CD14-positive monocyte (primary cell): Measurements from ENCODE around the gene MYO7B. TPM values are rescaled to one million over a fixed set of nuclear protein-coding genes. Genes with fewer than 3 reads are reported as not detected.

Experiments used
- DNase-seq, 3 donors: peaks; one replicate each; pipeline ENCODE4 v3.0.0-alpha.2; 2011 to 2022
- H2AFZ ChIP-seq: 2 replicates; pipeline ENCODE4 v1.6.0; 2012; ENCODE audit warnings: mild to moderate bottlenecking, low read depth, low read length, inconsistent platforms; ENCODE audit not compliant: insufficient read depth, poor library complexity, severe bottlenecking
- H3K27ac ChIP-seq, 2 donors: 1 replicate in 1 of 2; 2 replicates in 1 of 2; pipeline ENCODE4 v1.5.1; 2012 to 2013; ENCODE audit warnings: low read length in 2 of 2, control low read depth in 1 of 2, inconsistent platforms in 1 of 2, low read depth in 1 of 2, mild to moderate bottlenecking in 1 of 2
- H3K27me3 ChIP-seq, 2 donors: one replicate each; pipeline versions ENCODE4 v1.6.0 to v1.6.1; 2011 to 2013; ENCODE audit warnings: low read length in 2 of 2; ENCODE audit not compliant: control insufficient read depth in 2 of 2, insufficient read depth in 2 of 2
- H3K36me3 ChIP-seq, 2 donors: replicated peaks in 1 of 2; 1 replicate in 1 of 2; 2 replicates in 1 of 2; pipeline versions ENCODE4 v1.5.1 to v1.6.1; 2012 to 2013; ENCODE audit warnings: low read length in 2 of 2, control low read depth in 1 of 2, inconsistent platforms in 1 of 2, mild to moderate bottlenecking in 1 of 2; ENCODE audit not compliant: insufficient read depth in 2 of 2, control insufficient read depth in 1 of 2
- H3K4me1 ChIP-seq, 2 donors: 1 replicate in 1 of 2; 2 replicates in 1 of 2; pipeline versions ENCODE4 v1.5.1 to v1.6.1; 2012 to 2013; ENCODE audit warnings: low read length in 2 of 2, control low read depth in 1 of 2, inconsistent platforms in 1 of 2, mild to moderate bottlenecking in 1 of 2, moderate library complexity in 1 of 2; ENCODE audit not compliant: insufficient read depth in 2 of 2, control insufficient read depth in 1 of 2
- H3K4me2 ChIP-seq: replicated peaks from 2 replicates; pipeline ENCODE3; 2012; ENCODE audit warnings: low read length, moderate library complexity, mild to moderate bottlenecking; ENCODE audit not compliant: poor library complexity, severe bottlenecking; ENCODE audit errors: extremely low read depth
- H3K4me3 ChIP-seq, 3 experiments: fragments of 200-600 bp in 1 of 3; sonication (generic) in 1 of 3; replicated peaks in 1 of 3; 1 replicate in 2 of 3; 2 replicates in 1 of 3; pipeline ENCODE4 v1.5.1; 2011 to 2013; ENCODE audit warnings: low read length in 3 of 3, mild to moderate bottlenecking in 3 of 3, control low read depth in 2 of 3, low read depth in 2 of 3, inconsistent platforms in 1 of 3, moderate library complexity in 1 of 3
- H3K79me2 ChIP-seq: 2 replicates; pipeline ENCODE4 v1.6.0; 2012; ENCODE audit warnings: mild to moderate bottlenecking, control low read depth, inconsistent platforms, low read length, moderate library complexity; ENCODE audit not compliant: insufficient read depth
- H3K9ac ChIP-seq: 2 replicates; pipeline ENCODE4 v1.6.0; 2017; ENCODE audit warnings: low read length, mild to moderate bottlenecking; ENCODE audit not compliant: insufficient read depth, poor library complexity, severe bottlenecking
- H3K9me3 ChIP-seq, 2 donors: replicated peaks in 1 of 2; 1 replicate in 1 of 2; 2 replicates in 1 of 2; pipeline versions ENCODE4 v1.5.1 to v1.6.1; 2012 to 2013; ENCODE audit warnings: low read length in 2 of 2, control low read depth in 1 of 2; ENCODE audit not compliant: control insufficient read depth in 1 of 2, insufficient read depth in 1 of 2
- H4K20me1 ChIP-seq: 2 replicates; pipeline ENCODE4 v1.6.0; 2012; ENCODE audit warnings: mild to moderate bottlenecking, low read length, control low read depth, moderate library complexity; ENCODE audit not compliant: insufficient read depth
- H3K27ac Mint-ChIP-seq, 7 donors: one replicate each; pipeline ENCODE4 v1.8.0; 2020; ENCODE audit warnings: mild to moderate bottlenecking in 7 of 7, mixed read lengths in 7 of 7, moderate library complexity in 6 of 7, inconsistent platforms in 2 of 7
- H3K27me3 Mint-ChIP-seq, 3 donors: one replicate each; pipeline ENCODE4 v1.8.0; 2021 to 2022; ENCODE audit warnings: low read depth in 3 of 3, mild to moderate bottlenecking in 3 of 3, mixed read lengths in 3 of 3, moderate library complexity in 3 of 3, inconsistent platforms in 1 of 3
- H3K36me3 Mint-ChIP-seq, 2 donors: one replicate each; pipeline ENCODE4 v1.8.0; 2020; ENCODE audit warnings: mixed read lengths in 2 of 2, inconsistent platforms in 1 of 2, mild to moderate bottlenecking in 1 of 2
- H3K4me1 Mint-ChIP-seq: one replicate; pipeline ENCODE4 v1.8.0; 2020; ENCODE audit warnings: mild to moderate bottlenecking, mixed read lengths
- H3K4me3 Mint-ChIP-seq, 2 donors: one replicate each; pipeline ENCODE4 v1.8.0; 2020; ENCODE audit warnings: mild to moderate bottlenecking in 2 of 2, mixed read lengths in 2 of 2, moderate library complexity in 1 of 2
- H3K9me3 Mint-ChIP-seq, 7 donors: one replicate each; pipeline ENCODE4 v1.8.0; 2020 to 2022; ENCODE audit warnings: mixed read lengths in 7 of 7, mild to moderate bottlenecking in 6 of 7, moderate library complexity in 6 of 7, inconsistent platforms in 2 of 7
- CTCF ChIP-seq: fragments of 200-600 bp; IDR thresholded peaks from one replicate; pipeline ENCODE4 v1.8.0; 2022; ENCODE audit warnings: antibody characterized with exemption, mild to moderate bottlenecking
- WGBS: methylation state at CpG from one replicate; pipeline ENCODE4 v1.1.5; 2013; ENCODE audit warnings: missing lambda C conversion rate; ENCODE audit not compliant: insufficient coverage; 5-methylcytosine and 5-hydroxymethylcytosine counted together
- intact Hi-C, 2 donors: fragments of 100-400 bp; cut with micrococcal nuclease; formaldehyde crosslinking; loops; one replicate each; pipeline versions ENCODE4 v1.15.0 to v1.15.1; 2023
- polyA minus RNA-seq: library from RNA; depleted of rRNA, polyadenylated mRNA; stranded (reverse); fragments of >200 nt; gene quantifications from 2 replicates; pipeline ENCODE4 v1.2.3, GENCODE V29; 2012
- polyA plus RNA-seq, 3 donors: library from polyadenylated mRNA; depleted of rRNA in 1 of 3; unstranded in 2 of 3; stranded (reverse) in 1 of 3; fragments of 300-500 nt in 2 of 3; fragments of >200 nt in 1 of 3; fragmentation: Illumina TruSeq in 2 of 3; gene quantifications; 1 replicate in 2 of 3; 2 replicates in 1 of 3; pipeline ENCODE4 v1.2.3, GENCODE V29; 2012 to 2021
- total RNA-seq, 12 experiments: library from RNA in 1 of 12; stranded (reverse) in 1 of 12; fragments of 120-200 nt in 1 of 12; gene quantifications; one replicate each; pipeline ENCODE4 v1.2.4 and lab custom pipeline; 2013 to 2026; ENCODE audit warnings: mixed read lengths in 6 of 12, inconsistent platforms in 1 of 12

The MYO7B gene
- total RNA-seq (2013) = 5.9 TPM
- polyA plus RNA-seq (1 to 10 TPM; 7.3 to 9.8 (median 9.0) TPM), polyA minus RNA-seq (5.5 and 8.5 TPM in 2 replicates), total RNA-seq (lab: John Stamatoyannopoulos, UW) (1.1 to 14.9 (median 8.9) reads per million in 11 experiments)

DNA sequence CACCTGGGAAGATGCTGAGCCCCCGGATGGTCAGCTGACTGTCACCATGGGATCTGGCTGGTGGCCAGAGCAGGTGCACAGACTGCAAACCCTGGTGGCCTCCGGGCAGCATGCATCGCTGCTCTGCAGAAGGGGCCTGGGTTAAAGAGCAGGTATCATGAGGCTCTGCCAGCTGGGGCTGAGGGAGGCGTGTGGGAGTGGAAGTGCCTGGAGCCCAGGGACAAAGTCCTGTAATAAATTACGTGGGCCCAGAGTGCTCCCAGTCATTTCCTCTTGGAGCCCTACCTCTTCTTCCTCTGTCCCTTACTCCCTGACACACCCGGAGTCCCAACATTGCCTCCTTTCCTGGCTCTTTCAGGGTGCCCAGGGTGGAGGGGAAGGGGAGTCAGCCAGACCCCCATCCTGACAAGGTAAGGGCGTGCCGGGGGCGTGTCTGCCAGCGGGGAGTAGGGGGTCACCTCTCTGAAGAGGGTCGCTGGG, at the start of gene MYO7B:
Gene MYO7B (plus strand): TSS at position 262 of the 480 bp plus-strand sequence. CDS start 24,040 bp downstream, outside the sequence.
- Mint-ChIP-seq H3K27me3 (peaks cover 1 to 4% (median 3%) of the 10 kb centered on the region in 3 donors), H3K9me3 (peaks cover 0 to 3% (median under 1%) of the 10 kb centered on the region in 7 donors), H3K4me1 (peaks cover 3% of the 10 kb centered on the region), H3K36me3 (no peaks in the 10 kb centered on the region), H3K4me3 (no peak within 1 kb of the TSS), H3K27ac (no peak within 1 kb of the TSS)
- intact Hi-C loops = no loop called here
- H3K27ac ChIP-seq = no peak within 1 kb of the TSS
- H3K36me3 ChIP-seq = no peaks in the 10 kb centered on the region
- no peak for TF ChIP-seq CTCF
- H3K4me1 ChIP-seq = no peaks in the 10 kb centered on the region
- no peak within 1 kb of the TSS for H3K4me2 ChIP-seq
- H4K20me1 ChIP-seq = no peaks in the 10 kb centered on the region
- no peak within 1 kb of the TSS for H3K9ac ChIP-seq
- no peak within 1 kb of the TSS for H2AFZ ChIP-seq
- no peaks in the 10 kb centered on the region for H3K9me3 ChIP-seq
- no peaks in the 10 kb centered on the region for H3K79me2 ChIP-seq
- no peaks in the 10 kb centered on the region for H3K27me3 ChIP-seq
- WGBS = 93% methylated on average over 9 of the region's 11 CpGs
- no peak for DNase-seq
- no peak within 1 kb of the TSS for H3K4me3 ChIP-seq

DNA sequence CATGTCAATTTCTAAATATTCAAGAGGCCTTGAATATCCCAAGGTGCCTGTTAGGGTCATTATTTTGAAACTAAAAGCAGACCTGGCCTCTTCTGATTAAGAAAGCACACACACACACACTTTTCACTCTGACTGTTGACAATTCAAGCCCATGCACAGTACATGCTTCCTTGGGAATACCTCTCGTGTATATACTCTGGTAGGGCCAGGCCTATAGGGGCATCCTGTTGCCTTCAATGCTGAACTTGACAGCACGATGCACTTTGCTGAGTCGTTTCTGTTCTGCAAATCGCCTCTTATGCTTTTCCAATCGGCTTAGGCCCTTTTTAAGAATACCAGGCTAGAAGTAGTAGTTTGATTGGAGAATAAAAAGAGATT, 49.8 kb upstream of the MYO7B start:
- Histone ChIP-seq H3K36me3 (peaks cover 85 to 97% of the 10 kb centered on the region in 2 donors), H3K9ac (no peak overlapping the region), H3K9me3 (no peaks in the 10 kb centered on the region), H3K4me2 (no peak overlapping the region), H2AFZ (no peak overlapping the region), H3K4me3 (no peak overlapping the region), H3K79me2 (peaks cover 4% of the 10 kb centered on the region), H3K4me1 (peaks cover 18 to 28% of the 10 kb centered on the region in 2 donors), H3K27me3 (no peaks in the 10 kb centered on the region), H3K27ac (peak overlapping the region in 1 of 2 donors; percentile 76), H4K20me1 (peaks cover 17% of the 10 kb centered on the region)
- Mint-ChIP-seq H3K9me3 (peaks cover 0 to 2% (median 0%) of the 10 kb centered on the region in 7 donors), H3K27me3 (peaks cover 0 to 1% (median 0%) of the 10 kb centered on the region in 3 donors), H3K4me1 (peaks cover 31% of the 10 kb centered on the region), H3K27ac (peak overlapping the region in 4 of 7 donors; percentile 36 to 68 (median 50)), H3K36me3 (peaks cover 76 to 94% of the 10 kb centered on the region in 2 donors), H3K4me3 (no peak overlapping the region)
- intact Hi-C loops = loop anchor here (10.0 kb wide), 2 partner anchors 151 to 161 kb away; no protein-coding TSS in a partner anchor
- DNase-seq = no peak
- no peak for TF ChIP-seq CTCF
- WGBS = 7% methylated on average over 4 of the region's 5 CpGs
